ENCODE measurements around the gene NUP37. TPM values are rescaled to one million over a fixed set of nuclear protein-coding genes. Genes with fewer than 3 reads are reported as not detected.

Gene NUP37
- total and polyA plus RNA-seq, 2 of the 13 experiments (the other 11 are each of a cell fraction or from before 2014, with no cell fraction given): 50.6 to 80.1 TPM

DNA sequence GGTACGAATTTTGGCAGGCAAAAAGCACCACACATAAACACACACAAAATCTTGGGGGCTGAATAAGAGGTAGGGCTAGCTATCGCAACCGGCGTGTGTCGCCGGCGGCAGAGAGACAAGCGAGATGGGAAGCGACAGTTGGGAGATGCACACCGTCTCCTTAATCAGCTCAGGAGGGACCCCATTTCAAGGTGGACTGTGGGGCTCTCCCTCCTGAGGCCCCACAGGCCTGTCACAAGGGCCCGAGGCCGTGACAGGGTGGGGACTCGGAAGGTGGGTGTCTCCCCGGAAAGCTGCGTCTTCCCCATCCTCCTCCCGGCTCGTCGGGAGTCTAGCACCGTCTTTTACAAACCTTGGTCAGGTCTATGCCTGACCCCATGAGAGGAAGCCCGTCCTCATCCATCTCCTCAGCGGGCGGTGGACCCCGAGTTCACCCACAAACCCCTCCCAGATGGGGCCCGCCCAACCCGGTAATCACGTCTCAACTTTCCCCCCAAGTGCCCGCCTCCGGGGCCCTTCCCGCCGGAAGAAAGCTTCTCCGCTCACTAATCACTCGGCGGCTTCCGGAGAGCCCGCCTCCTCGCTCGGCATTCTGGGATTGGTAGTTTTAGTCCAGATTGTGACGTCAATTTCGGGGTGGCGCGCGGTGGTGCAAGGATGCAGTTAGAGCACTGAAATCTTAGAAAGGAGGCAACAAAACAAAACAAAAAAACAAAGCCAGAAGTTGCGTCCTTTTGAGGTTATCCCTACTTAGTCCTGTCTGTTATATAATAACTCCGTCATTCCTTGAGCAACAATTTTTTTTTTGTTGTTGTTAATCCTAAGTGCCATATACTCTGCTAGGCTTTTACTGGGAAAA, 58.1 kb downstream of the NUP37 start, which contains the start of gene WASHC3 (continued):
- TF ChIP-seq, protein P1, sequence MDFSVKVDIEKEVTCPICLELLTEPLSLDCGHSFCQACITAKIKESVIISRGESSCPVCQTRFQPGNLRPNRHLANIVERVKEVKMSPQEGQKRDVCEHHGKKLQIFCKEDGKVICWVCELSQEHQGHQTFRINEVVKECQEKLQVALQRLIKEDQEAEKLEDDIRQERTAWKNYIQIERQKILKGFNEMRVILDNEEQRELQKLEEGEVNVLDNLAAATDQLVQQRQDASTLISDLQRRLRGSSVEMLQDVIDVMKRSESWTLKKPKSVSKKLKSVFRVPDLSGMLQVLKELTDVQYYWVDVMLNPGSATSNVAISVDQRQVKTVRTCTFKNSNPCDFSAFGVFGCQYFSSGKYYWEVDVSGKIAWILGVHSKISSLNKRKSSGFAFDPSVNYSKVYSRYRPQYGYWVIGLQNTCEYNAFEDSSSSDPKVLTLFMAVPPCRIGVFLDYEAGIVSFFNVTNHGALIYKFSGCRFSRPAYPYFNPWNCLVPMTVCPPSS (IDR thresholded peaks at IDR 0.05): no peak
- TF ChIP-seq CHD4 (IDR thresholded peaks at IDR 0.05; ENCODE audit: borderline replicate concordance, low read length) (no peak), ZNF230 (CRISPR knock-in tag; IDR thresholded peaks at IDR 0.05) (no peak), ZBTB20 (CRISPR knock-in tag; IDR thresholded peaks at IDR 0.05; ENCODE audit: borderline replicate concordance, low read depth) (peak; percentile 19; the same call in 1 of the 2 replicates), HMGA1 (CRISPR knock-in tag; conservative IDR thresholded peaks at IDR 0.05) (no peak), KDM5B (CRISPR knock-in tag; IDR thresholded peaks at IDR 0.05; ENCODE audit: borderline replicate concordance) (peak; percentile 71), ZNF605 (CRISPR knock-in tag; IDR thresholded peaks at IDR 0.05) (peak; percentile 61; the same call in 1 of the 2 replicates), ZNF766 (CRISPR knock-in tag; IDR thresholded peaks at IDR 0.05; ENCODE audit: borderline replicate concordance) (no peak), AGO1 (IDR thresholded peaks at IDR 0.05; ENCODE audit: low read depth, low read length, poor library complexity, severe bottlenecking) (no peak), MIXL1 (CRISPR knock-in tag; IDR thresholded peaks at IDR 0.05) (0 out of 2 replicates have a peak, but pooled peaks have one; percentile 20), SOX5 (CRISPR knock-in tag; IDR thresholded peaks at IDR 0.05; ENCODE audit: borderline replicate concordance) (peak; percentile 7; the same call in 1 of the 2 replicates), ARNTL (CRISPR knock-in tag; IDR thresholded peaks at IDR 0.05) (no peak), ONECUT2 (CRISPR knock-in tag; IDR thresholded peaks at IDR 0.05) (no peak), HOXA3 (CRISPR knock-in tag; IDR thresholded peaks at IDR 0.05) (peak; percentile 50; the same call in 1 of the 2 replicates), NFYC (CRISPR knock-in tag; IDR thresholded peaks at IDR 0.05) (peak; percentile 83), AGO2 (optimal IDR thresholded peaks at IDR 0.05; ENCODE audit: low read depth, low read length) (peak; percentile 39), FOXO1 (CRISPR knock-in tag; IDR thresholded peaks at IDR 0.05) (0 out of 2 replicates have a peak, but pooled peaks have one; percentile 17), ZFX (CRISPR knock-in tag; IDR thresholded peaks at IDR 0.05; ENCODE audit: low read depth) (peak; percentile 89), SRF (IDR thresholded peaks at IDR 0.05; ENCODE audit: low read depth, low read length) (no peak), ZNF557 (CRISPR knock-in tag; IDR thresholded peaks at IDR 0.05) (no peak), ZSCAN12 (CRISPR knock-in tag; IDR thresholded peaks at IDR 0.05) (peak; percentile 39; the same call in 1 of the 2 replicates), POGZ (CRISPR knock-in tag; IDR thresholded peaks at IDR 0.05) (peak; percentile 58), THAP11 (CRISPR knock-in tag; IDR thresholded peaks at IDR 0.05) (peak; percentile 99), SALL1 (CRISPR knock-in tag; IDR thresholded peaks at IDR 0.05) (peak; percentile 55; the same call in 1 of the 2 replicates), ARHGAP35 (CRISPR knock-in tag; IDR thresholded peaks at IDR 0.05; ENCODE audit: borderline replicate concordance) (0 out of 2 replicates have a peak, but pooled peaks have one; percentile 47), SIX4 (CRISPR knock-in tag; IDR thresholded peaks at IDR 0.05) (peak; percentile 70), SAP130 (CRISPR knock-in tag; IDR thresholded peaks at IDR 0.05; ENCODE audit: low read depth) (peak; percentile 65), ZNF552 (CRISPR knock-in tag; IDR thresholded peaks at IDR 0.05; ENCODE audit: borderline replicate concordance) (no peak)
- TF ChIP-seq, protein P2, sequence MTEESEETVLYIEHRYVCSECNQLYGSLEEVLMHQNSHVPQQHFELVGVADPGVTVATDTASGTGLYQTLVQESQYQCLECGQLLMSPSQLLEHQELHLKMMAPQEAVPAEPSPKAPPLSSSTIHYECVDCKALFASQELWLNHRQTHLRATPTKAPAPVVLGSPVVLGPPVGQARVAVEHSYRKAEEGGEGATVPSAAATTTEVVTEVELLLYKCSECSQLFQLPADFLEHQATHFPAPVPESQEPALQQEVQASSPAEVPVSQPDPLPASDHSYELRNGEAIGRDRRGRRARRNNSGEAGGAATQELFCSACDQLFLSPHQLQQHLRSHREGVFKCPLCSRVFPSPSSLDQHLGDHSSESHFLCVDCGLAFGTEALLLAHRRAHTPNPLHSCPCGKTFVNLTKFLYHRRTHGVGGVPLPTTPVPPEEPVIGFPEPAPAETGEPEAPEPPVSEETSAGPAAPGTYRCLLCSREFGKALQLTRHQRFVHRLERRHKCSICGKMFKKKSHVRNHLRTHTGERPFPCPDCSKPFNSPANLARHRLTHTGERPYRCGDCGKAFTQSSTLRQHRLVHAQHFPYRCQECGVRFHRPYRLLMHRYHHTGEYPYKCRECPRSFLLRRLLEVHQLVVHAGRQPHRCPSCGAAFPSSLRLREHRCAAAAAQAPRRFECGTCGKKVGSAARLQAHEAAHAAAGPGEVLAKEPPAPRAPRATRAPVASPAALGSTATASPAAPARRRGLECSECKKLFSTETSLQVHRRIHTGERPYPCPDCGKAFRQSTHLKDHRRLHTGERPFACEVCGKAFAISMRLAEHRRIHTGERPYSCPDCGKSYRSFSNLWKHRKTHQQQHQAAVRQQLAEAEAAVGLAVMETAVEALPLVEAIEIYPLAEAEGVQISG (CRISPR knock-in tag; IDR thresholded peaks at IDR 0.05): peak; percentile 68
